Transverse colon (tissue), 4 donors: ENCODE results near the gene NFIA. TPM values are rescaled to one million over a fixed set of nuclear protein-coding genes. Genes with fewer than 3 reads are reported as not detected.

Experiments
- DNase-seq: peaks from one replicate; pipeline ENCODE4 v3.0.0-alpha.2; 2019
- H3K27ac ChIP-seq, 4 donors: fragments of 200-600 bp; sonication (generic); 2 replicates each; pipeline ENCODE4 v1.5.1; 2016 to 2018; ENCODE audit warnings: inconsistent platforms in 4 of 4
- H3K27me3 ChIP-seq: fragments of 200-600 bp; sonication (generic); 2 replicates; pipeline ENCODE4 v1.5.1; 2017; ENCODE audit warnings: inconsistent platforms
- H3K36me3 ChIP-seq, 4 donors: fragments of 200-600 bp; sonication (generic); 2 replicates each; pipeline ENCODE4 v1.5.1; 2017 to 2019; ENCODE audit warnings: inconsistent platforms in 4 of 4
- H3K4me1 ChIP-seq, 4 donors: fragments of 200-600 bp; sonication (generic); 2 replicates each; pipeline ENCODE4 v1.5.1; 2017 to 2020; ENCODE audit warnings: inconsistent platforms in 4 of 4
- H3K4me3 ChIP-seq, 4 donors: fragments of 200-600 bp; sonication (generic); 1 replicate in 1 of 4; 2 replicates in 3 of 4; pipeline versions ENCODE4 v1.5.1 to v1.6.1; 2017 to 2019; ENCODE audit warnings: inconsistent platforms in 4 of 4
- H3K9me3 ChIP-seq, 2 donors: fragments of 200-600 bp; sonication (generic); 2 replicates each; pipeline ENCODE4 v1.5.1; 2017 to 2019; ENCODE audit warnings: inconsistent platforms in 2 of 2
- EP300 ChIP-seq: sonication (generic); formaldehyde crosslinking; IDR thresholded peaks from one replicate; pipeline ENCODE4 v1.6.1; 2017; ENCODE audit warnings: antibody characterized with exemption, low read depth
- POLR2A ChIP-seq: fragments of 450-650 bp; IDR thresholded peaks from one replicate; pipeline ENCODE4 v1.6.1; 2016; ENCODE audit warnings: antibody characterized with exemption, mild to moderate bottlenecking, moderate library complexity
- POLR2AphosphoS5 ChIP-seq, 3 donors: sonication (generic); formaldehyde crosslinking; IDR thresholded peaks; one replicate each; pipeline ENCODE4 v1.6.1; 2016; ENCODE audit warnings: antibody characterized with exemption in 3 of 3
- WGBS, 2 donors: methylation state at CpG; one replicate each; pipeline ENCODE4 v1.1.5; 2018; ENCODE audit warnings: low coverage in 1 of 2; 5-methylcytosine and 5-hydroxymethylcytosine counted together
- in situ Hi-C, 4 donors: fragments of 200-750 bp; cut with MboI; loops; one replicate each; pipeline versions ENCODE4 v1.15.0 to v1.15.1; 2017; ENCODE audit warnings: low sequenced_read_pairs in 3 of 4, low pct_ligation_motif_present in 1 of 4, low pct_unique_long_range_greater_than_20kb in 1 of 4
- intact Hi-C: fragments of 100-400 bp; cut with DNase I; formaldehyde crosslinking; loops from one replicate; pipeline ENCODE4 v1.15.1; 2023; ENCODE audit warnings: low total_unique reads
- total RNA-seq, 4 donors: library from RNA; depleted of rRNA; stranded (reverse); fragments of >200 nt; gene quantifications; one replicate each; pipeline ENCODE4 v1.1.0, GENCODE V29; 2016
- TF ChIP-seq, protein P1 (sequence below), 5 experiments: fragments of 200-600 bp in 3 of 5; fragments of 450-650 bp in 2 of 5; sonication (generic) in 3 of 5; IDR thresholded peaks; 1 replicate in 2 of 5; 2 replicates in 3 of 5; pipeline ENCODE4 v1.5.1; 2016 to 2017; ENCODE audit warnings: antibody characterized with exemption in 5 of 5, inconsistent platforms in 3 of 5, mild to moderate bottlenecking in 2 of 5, moderate library complexity in 1 of 5

The NFIA gene
- total RNA-seq, 4 donors from 2014 or later = 17.3 to 37.2 (median 29.8) TPM

DNA sequence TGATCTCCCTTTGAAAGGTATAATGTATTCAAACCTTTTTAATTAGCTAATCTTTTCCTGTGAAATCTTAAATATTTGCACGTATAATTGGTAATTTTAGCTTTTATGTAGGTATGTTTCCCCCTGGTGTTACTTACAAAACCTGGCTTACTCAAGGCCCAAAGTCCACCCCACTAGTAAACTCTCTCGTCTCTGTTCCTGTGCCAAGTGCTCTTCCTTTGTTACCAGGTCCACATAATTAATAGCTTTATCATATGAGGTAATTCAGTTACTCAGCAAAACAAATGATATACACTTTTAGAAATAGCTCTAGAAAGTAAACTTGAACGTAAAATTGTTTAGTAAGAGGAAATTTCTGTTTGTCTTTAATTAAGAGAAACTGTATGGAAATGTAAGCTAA, 36.7 kb downstream of the NFIA start:
- peaks cover 3 to 45% (median 13%) of the 10 kb centered on the region in 4 donors for H3K4me1 ChIP-seq
- 37 to 42% methylated on average over 3 of the region's 3 CpGs for WGBS, 2 donors
- intact Hi-C loops = no loop called here

GRCh38 chr1:61120246-61120840, 38.0 kb downstream of the NFIA start:
- Histone ChIP-seq H3K4me3 (no peak overlapping the region), H3K9me3 (no peaks in the 10 kb centered on the region), H3K36me3 (no peaks in the 10 kb centered on the region), H3K27ac (peak overlapping the region; percentile 15 to 55 (median 40)), H3K4me1 (peaks cover 3 to 48% (median 13%) of the 10 kb centered on the region in 4 donors), H3K27me3 (no peaks in the 10 kb centered on the region)
- DNase-seq = no peak
- intact Hi-C loops (no loop called here), in situ Hi-C loops (no loop called here)
- WGBS, 2 donors = 52 to 62% methylated on average over 5 of the region's 5 CpGs
- TF ChIP-seq POLR2A (no peak), POLR2AphosphoS5 (IDR thresholded peaks at IDR 0.05) (no peak), EP300 (no peak)
- TF ChIP-seq, protein P1, sequence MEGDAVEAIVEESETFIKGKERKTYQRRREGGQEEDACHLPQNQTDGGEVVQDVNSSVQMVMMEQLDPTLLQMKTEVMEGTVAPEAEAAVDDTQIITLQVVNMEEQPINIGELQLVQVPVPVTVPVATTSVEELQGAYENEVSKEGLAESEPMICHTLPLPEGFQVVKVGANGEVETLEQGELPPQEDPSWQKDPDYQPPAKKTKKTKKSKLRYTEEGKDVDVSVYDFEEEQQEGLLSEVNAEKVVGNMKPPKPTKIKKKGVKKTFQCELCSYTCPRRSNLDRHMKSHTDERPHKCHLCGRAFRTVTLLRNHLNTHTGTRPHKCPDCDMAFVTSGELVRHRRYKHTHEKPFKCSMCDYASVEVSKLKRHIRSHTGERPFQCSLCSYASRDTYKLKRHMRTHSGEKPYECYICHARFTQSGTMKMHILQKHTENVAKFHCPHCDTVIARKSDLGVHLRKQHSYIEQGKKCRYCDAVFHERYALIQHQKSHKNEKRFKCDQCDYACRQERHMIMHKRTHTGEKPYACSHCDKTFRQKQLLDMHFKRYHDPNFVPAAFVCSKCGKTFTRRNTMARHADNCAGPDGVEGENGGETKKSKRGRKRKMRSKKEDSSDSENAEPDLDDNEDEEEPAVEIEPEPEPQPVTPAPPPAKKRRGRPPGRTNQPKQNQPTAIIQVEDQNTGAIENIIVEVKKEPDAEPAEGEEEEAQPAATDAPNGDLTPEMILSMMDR (IDR thresholded peaks at IDR 0.05) = no peak

More for the DNA sequence above, 36.7 kb downstream of the NFIA start:
- no peak overlapping the region for H3K27ac ChIP-seq
- no peaks in the 10 kb centered on the region for H3K9me3 ChIP-seq
- H3K27me3 ChIP-seq = no peaks in the 10 kb centered on the region
- in situ Hi-C loops = no loop called here
- H3K4me3 ChIP-seq = no peak overlapping the region
- no peak for DNase-seq
- TF ChIP-seq POLR2A (no peak), POLR2AphosphoS5 (IDR thresholded peaks at IDR 0.05) (no peak), EP300 (no peak)
- TF ChIP-seq, protein P1 (IDR thresholded peaks at IDR 0.05) = no peak
- no peaks in the 10 kb centered on the region for H3K36me3 ChIP-seq

DNA sequence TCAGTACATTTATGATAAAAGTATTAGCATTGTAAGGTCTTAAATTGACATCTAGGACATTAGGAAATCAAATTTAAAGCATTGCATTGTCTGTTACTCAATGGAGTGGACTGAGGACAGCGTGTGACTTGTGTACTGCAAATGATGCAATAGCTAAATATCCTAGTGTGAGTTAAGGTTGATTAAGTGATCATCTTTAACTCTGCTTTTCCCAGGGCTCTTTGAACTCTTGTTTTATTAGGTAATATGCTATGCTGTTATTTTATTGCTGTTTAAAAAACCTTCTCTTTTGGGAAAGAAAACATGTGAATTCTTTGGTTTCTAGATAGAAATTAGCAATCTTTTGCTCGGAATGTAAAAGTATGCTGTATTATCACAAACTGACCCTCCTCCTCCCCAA, 38.6 kb downstream of the NFIA start:
- Histone ChIP-seq H3K36me3 (no peaks in the 10 kb centered on the region), H3K4me1 (peaks cover 6 to 54% (median 13%) of the 10 kb centered on the region in 4 donors), H3K27me3 (no peaks in the 10 kb centered on the region), H3K27ac (peak overlapping the region in 3 of 4 donors; percentile 33 to 55 (median 46)), H3K4me3 (no peak overlapping the region), H3K9me3 (no peaks in the 10 kb centered on the region)
- WGBS, 2 donors = 70 to 71% methylated on average over 2 of the region's 2 CpGs
- TF ChIP-seq, protein P1 (IDR thresholded peaks at IDR 0.05) = no peak
- TF ChIP-seq POLR2AphosphoS5 (IDR thresholded peaks at IDR 0.05) = peak; percentile 45 to 83 (median 64)
- peak; percentile 38 for TF ChIP-seq EP300
- intact Hi-C loops = no loop called here
- in situ Hi-C loops = no loop called here
- no peak for DNase-seq

DNA sequence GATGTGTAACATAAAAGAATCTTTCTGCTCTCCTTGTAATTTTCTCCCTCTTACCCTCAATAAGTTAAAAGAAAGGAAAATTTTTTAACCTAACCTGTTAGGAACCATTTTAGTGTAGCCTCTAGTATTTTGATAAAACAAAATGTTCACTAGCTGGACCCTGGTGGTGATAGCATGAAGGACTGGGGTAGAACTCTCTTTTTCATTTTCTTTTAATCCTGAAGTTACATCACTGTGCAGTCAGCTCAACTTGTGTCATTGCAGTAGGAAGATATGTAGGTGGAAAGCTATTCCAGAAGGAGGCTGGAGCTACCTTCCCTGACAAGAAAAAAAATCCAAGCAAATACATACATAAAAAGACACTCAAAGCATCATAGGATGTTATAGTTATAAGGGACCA, 39.3 kb downstream of the NFIA start:
- in situ Hi-C loops = no loop called here
- peaks cover 6 to 49% (median 10%) of the 10 kb centered on the region in 4 donors for H3K4me1 ChIP-seq
- no peaks in the 10 kb centered on the region for H3K9me3 ChIP-seq
- TF ChIP-seq POLR2A = no peak
- no peak for TF ChIP-seq EP300
- TF ChIP-seq, protein P1 (IDR thresholded peaks at IDR 0.05) = no peak
- TF ChIP-seq POLR2AphosphoS5 (IDR thresholded peaks at IDR 0.05) = no peak
- no peaks in the 10 kb centered on the region for H3K27me3 ChIP-seq
- H3K4me3 ChIP-seq = no peak overlapping the region
- no peaks in the 10 kb centered on the region for H3K36me3 ChIP-seq
- peak overlapping the region in 3 of 4 donors; percentile 6 to 33 (median 24) for H3K27ac ChIP-seq
- DNase-seq = no peak
- intact Hi-C loops = no loop called here
